Prostate gland (tissue), 2 donors: ENCODE results near the gene MYCBP. TPM values are rescaled to one million over a fixed set of nuclear protein-coding genes. Genes with fewer than 3 reads are reported as not detected.

ENCODE experiments used
- DNase-seq: peaks from one replicate; pipeline ENCODE4 v3.0.0-alpha.2; 2019; ENCODE audit warnings: low spot score
- H3K27ac ChIP-seq, 2 donors: fragments of 200-600 bp; sonication (generic); 2 replicates each; pipeline ENCODE4 v1.5.1; 2017 to 2019
- H3K27me3 ChIP-seq: fragments of 200-600 bp; sonication (generic); replicated peaks from 2 replicates; pipeline ENCODE4 v1.5.1; 2019; ENCODE audit not compliant: insufficient read depth
- H3K36me3 ChIP-seq, 2 donors: fragments of 200-600 bp; sonication (generic); 1 replicate in 1 of 2; 2 replicates in 1 of 2; pipeline versions ENCODE4 v1.5.1 to v1.8.1; 2017 to 2019
- H3K4me1 ChIP-seq: fragments of 200-600 bp; sonication (generic); replicated peaks from 2 replicates; pipeline ENCODE4 v1.5.1; 2019
- H3K4me3 ChIP-seq, 2 donors: fragments of 200-600 bp; sonication (generic); 2 replicates each; pipeline ENCODE4 v1.5.1; 2017 to 2019
- H3K9me3 ChIP-seq: fragments of 200-600 bp; sonication (generic); 2 replicates; pipeline ENCODE4 v1.5.1; 2017
- POLR2A ChIP-seq: fragments of 450-650 bp; IDR thresholded peaks from one replicate; pipeline ENCODE4 v1.6.1; 2016; ENCODE audit warnings: antibody characterized with exemption, mild to moderate bottlenecking
- POLR2AphosphoS5 ChIP-seq: sonication (generic); formaldehyde crosslinking; IDR thresholded peaks from one replicate; pipeline ENCODE4 v1.6.1; 2017; ENCODE audit warnings: antibody characterized with exemption
- WGBS: methylation state at CpG from one replicate; pipeline ENCODE4 v1.1.5; 2018; 5-methylcytosine and 5-hydroxymethylcytosine counted together
- intact Hi-C: fragments of 100-400 bp; cut with DNase I; formaldehyde crosslinking; loops from one replicate; pipeline ENCODE4 v1.14.2; 2022
- total RNA-seq, 2 donors: library from RNA; depleted of rRNA; stranded (reverse); fragments of >200 nt; gene quantifications; one replicate each; pipeline ENCODE4 v1.1.0, GENCODE V29; 2016
- TF ChIP-seq, protein P1 (sequence below), 4 experiments: fragments of 200-600 bp in 2 of 4; fragments of 450-650 bp in 2 of 4; sonication (generic) in 2 of 4; IDR thresholded peaks; 1 replicate in 3 of 4; 2 replicates in 1 of 4; pipeline ENCODE4 v1.5.1; 2016 to 2019; ENCODE audit warnings: antibody characterized with exemption in 4 of 4, mild to moderate bottlenecking in 2 of 4, moderate library complexity in 2 of 4

The MYCBP gene
- total RNA-seq, 2 donors from 2014 or later: 25.7 to 45.9 TPM

DNA sequence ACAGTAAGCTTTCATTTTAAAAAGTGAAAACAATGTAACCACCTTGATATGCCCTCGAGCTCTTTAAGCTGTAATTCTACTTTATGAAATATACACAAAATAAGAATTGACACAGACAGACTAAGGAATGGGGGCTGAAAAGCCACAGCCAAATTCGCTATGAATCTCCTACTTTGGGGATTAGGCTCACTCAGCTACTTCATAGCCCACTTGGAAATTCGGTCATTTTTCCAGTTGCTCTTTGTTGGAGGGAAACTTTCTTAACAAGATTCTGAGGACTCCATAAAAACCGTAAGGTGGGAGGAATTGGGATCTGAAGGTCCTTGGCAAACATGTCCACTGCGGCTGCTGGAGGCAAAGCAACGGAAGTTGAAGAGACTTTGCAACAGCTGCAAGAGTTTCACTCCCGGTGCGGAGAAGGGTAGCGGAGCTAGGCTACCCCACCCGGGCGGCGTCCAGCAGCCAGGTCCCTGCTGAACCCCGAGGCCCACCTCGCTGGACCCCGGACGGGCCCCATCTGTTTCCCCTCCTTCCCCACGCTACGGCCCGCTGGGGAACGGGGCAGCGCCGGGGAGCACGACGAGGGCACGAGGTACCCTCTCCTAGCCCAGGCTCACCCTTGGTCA is 634 bp downstream of the MYCBP start:
- Histone ChIP-seq H3K36me3 (no peaks in the 10 kb centered on the region), H3K4me3 (peak overlapping the region; percentile 59 to 64), H3K4me1 (no peaks in the 10 kb centered on the region), H3K27ac (peak overlapping the region; percentile 42 to 59), H3K9me3 (no peaks in the 10 kb centered on the region), H3K27me3 (no peaks in the 10 kb centered on the region)
- TF ChIP-seq POLR2A (no peak), POLR2AphosphoS5 (no peak)
- TF ChIP-seq, protein P1, sequence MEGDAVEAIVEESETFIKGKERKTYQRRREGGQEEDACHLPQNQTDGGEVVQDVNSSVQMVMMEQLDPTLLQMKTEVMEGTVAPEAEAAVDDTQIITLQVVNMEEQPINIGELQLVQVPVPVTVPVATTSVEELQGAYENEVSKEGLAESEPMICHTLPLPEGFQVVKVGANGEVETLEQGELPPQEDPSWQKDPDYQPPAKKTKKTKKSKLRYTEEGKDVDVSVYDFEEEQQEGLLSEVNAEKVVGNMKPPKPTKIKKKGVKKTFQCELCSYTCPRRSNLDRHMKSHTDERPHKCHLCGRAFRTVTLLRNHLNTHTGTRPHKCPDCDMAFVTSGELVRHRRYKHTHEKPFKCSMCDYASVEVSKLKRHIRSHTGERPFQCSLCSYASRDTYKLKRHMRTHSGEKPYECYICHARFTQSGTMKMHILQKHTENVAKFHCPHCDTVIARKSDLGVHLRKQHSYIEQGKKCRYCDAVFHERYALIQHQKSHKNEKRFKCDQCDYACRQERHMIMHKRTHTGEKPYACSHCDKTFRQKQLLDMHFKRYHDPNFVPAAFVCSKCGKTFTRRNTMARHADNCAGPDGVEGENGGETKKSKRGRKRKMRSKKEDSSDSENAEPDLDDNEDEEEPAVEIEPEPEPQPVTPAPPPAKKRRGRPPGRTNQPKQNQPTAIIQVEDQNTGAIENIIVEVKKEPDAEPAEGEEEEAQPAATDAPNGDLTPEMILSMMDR (IDR thresholded peaks at IDR 0.05): no peak
- intact Hi-C loops: no loop called here
- 4% methylated on average over 18 of the region's 25 CpGs for WGBS
- no peak for DNase-seq

DNA sequence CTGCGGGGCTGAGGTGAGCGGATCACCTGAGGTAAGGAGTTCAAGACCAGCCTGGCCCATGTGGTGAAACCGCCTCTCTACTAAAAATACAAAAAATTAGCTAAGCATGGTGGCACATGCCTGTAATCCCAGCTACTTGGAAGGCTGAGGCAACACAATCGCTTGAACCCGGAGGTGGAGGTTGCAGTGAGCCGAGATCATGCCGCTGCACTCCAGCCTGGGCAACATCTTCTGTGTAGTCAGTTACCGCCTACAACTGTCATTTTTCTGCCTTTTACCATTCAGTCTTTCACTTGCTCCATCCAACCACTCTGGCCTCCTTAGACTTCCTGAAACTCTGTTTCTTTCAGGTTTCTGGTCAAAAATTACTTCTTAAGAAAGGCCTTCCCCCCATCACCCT is 2.2 kb downstream of the MYCBP start:
- H3K36me3 ChIP-seq: no peaks in the 10 kb centered on the region
- intact Hi-C loops: no loop called here

DNA sequence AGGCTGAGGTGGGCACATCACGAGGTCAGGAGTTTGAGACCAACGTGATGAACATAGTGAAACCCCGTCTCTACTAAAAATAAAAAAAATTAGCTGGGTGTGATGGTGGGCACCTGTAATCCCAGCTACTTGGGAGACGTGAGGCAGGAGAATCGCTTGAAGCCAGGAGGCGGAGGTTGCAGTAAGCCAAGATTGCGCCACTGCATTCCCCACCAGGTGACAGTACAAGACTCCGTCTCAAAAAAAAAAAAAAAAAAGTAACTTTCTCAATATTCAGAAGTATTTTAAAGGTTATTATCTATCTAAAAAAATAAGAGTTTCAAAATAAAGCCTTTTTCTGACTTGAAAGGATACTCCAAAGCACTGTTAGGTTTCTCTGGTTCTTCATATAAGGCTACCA is 5.9 kb downstream of the MYCBP start:
- no peak for TF ChIP-seq POLR2A
- TF ChIP-seq, protein P1 (IDR thresholded peaks at IDR 0.05): no peak
- no peak for TF ChIP-seq POLR2AphosphoS5
- H3K9me3 ChIP-seq: no peaks in the 10 kb centered on the region
- no peak overlapping the region for H3K27ac ChIP-seq
- intact Hi-C loops: loop anchor here (10.0 kb wide), 1 partner anchor 668 kb away; no protein-coding TSS in a partner anchor
- no peak for DNase-seq
- H3K4me3 ChIP-seq: no peak overlapping the region
- H3K36me3 ChIP-seq: no peaks in the 10 kb centered on the region
- WGBS: 92% methylated on average over 8 of the region's 8 CpGs
- no peaks in the 10 kb centered on the region for H3K27me3 ChIP-seq
- H3K4me1 ChIP-seq: no peaks in the 10 kb centered on the region

More for the DNA sequence above, 2.2 kb downstream of the MYCBP start:
- Histone ChIP-seq H3K4me1 (no peaks in the 10 kb centered on the region), H3K27me3 (no peaks in the 10 kb centered on the region), H3K9me3 (no peaks in the 10 kb centered on the region), H3K27ac (no peak overlapping the region), H3K4me3 (no peak overlapping the region)
- DNase-seq: no peak
- no peak for TF ChIP-seq POLR2A
- TF ChIP-seq, protein P1 (IDR thresholded peaks at IDR 0.05): no peak
- no peak for TF ChIP-seq POLR2AphosphoS5
- 94% methylated on average over 8 of the region's 8 CpGs for WGBS

DNA sequence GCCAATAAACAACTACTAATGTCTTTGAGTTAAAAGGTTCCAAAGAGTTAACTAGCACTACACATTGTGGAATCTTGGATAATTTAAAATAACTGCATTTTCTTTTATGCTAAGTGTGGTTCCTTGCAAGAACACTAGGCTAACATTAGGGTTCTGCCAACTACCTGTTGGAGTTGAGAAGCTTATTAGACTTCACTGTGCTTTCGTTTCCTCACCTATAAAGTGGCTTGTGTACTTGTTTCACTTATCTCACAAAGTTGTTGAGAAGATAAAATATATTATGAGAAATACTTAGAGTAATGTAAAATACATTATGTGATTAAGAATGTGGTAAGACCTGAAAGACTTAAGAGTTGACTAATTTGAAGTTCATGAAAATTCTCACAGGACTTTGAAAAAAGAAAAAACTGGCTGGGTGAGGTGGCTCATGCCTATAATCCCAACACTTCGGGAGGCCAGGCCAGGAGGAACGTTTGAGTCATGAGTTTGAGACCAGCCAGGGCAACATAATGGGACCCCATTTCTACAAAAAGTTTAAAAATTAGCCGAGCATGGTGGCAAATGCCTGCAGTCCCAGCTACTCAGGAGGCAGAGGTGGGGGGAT is 7.9 kb downstream of the MYCBP start:
- H3K4me3 ChIP-seq: no peak overlapping the region
- no peak overlapping the region for H3K27ac ChIP-seq
- intact Hi-C loops: loop anchor here (10.0 kb wide), 1 partner anchor 670 kb away; no protein-coding TSS in a partner anchor
- no peaks in the 10 kb centered on the region for H3K36me3 ChIP-seq
- H3K27me3 ChIP-seq: no peaks in the 10 kb centered on the region
- WGBS: 63% methylated on average over 4 of the region's 4 CpGs
- no peak for DNase-seq
- H3K9me3 ChIP-seq: no peaks in the 10 kb centered on the region
- no peak for TF ChIP-seq POLR2A
- TF ChIP-seq, protein P1 (IDR thresholded peaks at IDR 0.05): peak in 1 of 4 experiments; percentile 9
- H3K4me1 ChIP-seq: no peaks in the 10 kb centered on the region

DNA sequence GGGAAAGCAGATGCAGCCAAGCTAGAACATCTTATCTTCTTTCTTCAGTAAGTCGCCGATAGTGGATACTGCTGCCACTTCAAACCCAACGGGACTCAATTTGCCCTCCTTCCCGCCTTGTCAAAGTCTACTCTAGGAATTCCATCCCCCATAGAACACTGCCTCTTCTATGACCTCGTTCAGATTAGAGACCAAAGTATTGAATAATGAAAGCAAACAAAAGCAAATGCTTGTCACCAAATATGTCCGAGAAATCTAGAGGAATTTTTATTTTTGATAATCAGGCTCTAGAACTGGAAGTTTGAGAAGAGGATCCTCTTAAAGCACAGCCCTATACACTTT is 12.7 kb downstream of the MYCBP start:
- WGBS: 7% methylated on average over 6 of the region's 6 CpGs
- TF ChIP-seq, protein P1 (IDR thresholded peaks at IDR 0.05): no peak
- TF ChIP-seq POLR2AphosphoS5: no peak
- H3K36me3 ChIP-seq: no peaks in the 10 kb centered on the region
- H3K4me1 ChIP-seq: peaks cover 3% of the 10 kb centered on the region
- intact Hi-C loops: loop anchor here (5.0 to 10.0 kb wide), 2 partner anchors 227 to 674 kb away; no protein-coding TSS in a partner anchor
- H3K9me3 ChIP-seq: no peaks in the 10 kb centered on the region
- H3K27ac ChIP-seq: peak overlapping the region; percentile 68 to 94
- no peaks in the 10 kb centered on the region for H3K27me3 ChIP-seq
- no peak for DNase-seq
- H3K4me3 ChIP-seq: peak overlapping the region; percentile 77 to 78
